IMR-90 (cell line): ENCODE results near the gene LY6G6F. TPM values are rescaled to one million over a fixed set of nuclear protein-coding genes. Genes with fewer than 3 reads are reported as not detected.

Experiments
- ATAC-seq: fragments of 200-7000 bp; cut with Tn5 transposase; 2 replicates; pipeline ENCODE4 v1.9.1; 2020; ENCODE audit warnings: low read depth, mild to moderate bottlenecking, moderate library complexity
- BruUV-seq: library from RNA; stranded (reverse); fragments of 400-500 nt; replicated peaks from 2 replicates; lab custom pipeline; 2021; lab: Mats Ljungman, UMichigan
- CTCF ChIA-PET: fragments of 300-600 bp; formaldehyde crosslinking; extraction: SDS; loops from one replicate; lab custom pipeline; 2021; ENCODE audit warnings: antibody characterized with exemption; lab: Yijun Ruan, JAX
- POLR2A ChIA-PET: fragments of 300-600 bp; sonication (Branson Sonifier 250); formaldehyde crosslinking; loops from one replicate; lab custom pipeline; 2022; ENCODE audit warnings: antibody characterized with exemption; ENCODE audit not compliant: unreplicated experiment; lab: Charles Lee
- DNase-seq: peaks from one replicate; pipeline ENCODE4 v3.0.0; 2013
- H2AFZ ChIP-seq: replicated peaks from 2 replicates; pipeline ENCODE3; 2013; ENCODE audit warnings: low read length, mild to moderate bottlenecking; ENCODE audit not compliant: poor library complexity
- H2AK5ac ChIP-seq: 2 replicates; pipeline ENCODE4 v1.6.1; 2013; ENCODE audit warnings: low read depth, low read length, inconsistent platforms
- H2AK9ac ChIP-seq: replicated peaks from 2 replicates; pipeline ENCODE3; 2013; ENCODE audit warnings: mild to moderate bottlenecking, low read depth, low read length, moderate library complexity; ENCODE audit not compliant: poor library complexity
- H2BK120ac ChIP-seq: 2 replicates; pipeline ENCODE4 v1.6.1; 2013; ENCODE audit warnings: low read depth, low read length, inconsistent platforms
- H2BK15ac ChIP-seq: 3 replicates; pipeline ENCODE4 v1.6.1; 2013; ENCODE audit warnings: low read depth, low read length, inconsistent platforms
- H2BK20ac ChIP-seq: 2 replicates; pipeline ENCODE4 v1.6.1; 2013; ENCODE audit warnings: low read depth, mild to moderate bottlenecking, inconsistent platforms, low read length, moderate library complexity
- H2BK5ac ChIP-seq: 2 replicates; pipeline ENCODE4 v1.6.1; 2013; ENCODE audit warnings: mild to moderate bottlenecking, low read depth, low read length, inconsistent platforms; ENCODE audit not compliant: poor library complexity, severe bottlenecking
- H3K14ac ChIP-seq: replicated peaks from 2 replicates; pipeline ENCODE4 v1.6.1; 2013; ENCODE audit warnings: low read depth, low read length, inconsistent platforms
- H3K18ac ChIP-seq: 2 replicates; pipeline ENCODE4 v1.6.1; 2013; ENCODE audit warnings: low read depth, low read length, control low read depth
- H3K23ac ChIP-seq: 2 replicates; pipeline ENCODE4 v1.6.1; 2013; ENCODE audit warnings: low read depth, low read length, inconsistent platforms
- H3K27ac ChIP-seq: 2 replicates; pipeline ENCODE4 v1.5.1; 2013; ENCODE audit warnings: mild to moderate bottlenecking, control low read depth, low read length; ENCODE audit not compliant: insufficient read depth
- H3K27me3 ChIP-seq: 2 replicates; pipeline ENCODE4 v1.6.1; 2013; ENCODE audit warnings: low read length; ENCODE audit not compliant: control insufficient read depth, insufficient read depth
- H3K36me3 ChIP-seq: 2 replicates; pipeline ENCODE4 v1.6.1; 2013; ENCODE audit warnings: low read length, mixed read lengths; ENCODE audit not compliant: control insufficient read depth, insufficient read depth
- H3K4ac ChIP-seq: 2 replicates; pipeline ENCODE4 v1.6.1; 2013; ENCODE audit warnings: low read depth, low read length, inconsistent platforms
- H3K4me1 ChIP-seq: 2 replicates; pipeline ENCODE4 v1.6.1; 2013; ENCODE audit warnings: low read length, mixed read lengths; ENCODE audit not compliant: control insufficient read depth, insufficient read depth
- H3K4me2 ChIP-seq: 2 replicates; pipeline ENCODE4 v1.6.1; 2013; ENCODE audit warnings: low read depth, mild to moderate bottlenecking, control low read depth, low read length, moderate library complexity
- H3K4me3 ChIP-seq: 2 replicates; pipeline ENCODE4 v1.5.1; 2013; ENCODE audit warnings: low read depth, mild to moderate bottlenecking, control low read depth, low read length, moderate library complexity; ENCODE audit not compliant: insufficient read depth
- H3K56ac ChIP-seq: 2 replicates; pipeline ENCODE4 v1.6.1; 2013; ENCODE audit warnings: low read length, inconsistent platforms; ENCODE audit not compliant: insufficient read depth; ENCODE audit errors: extremely low read depth
- H3K79me1 ChIP-seq, 2 experiments: 2 replicates each; pipeline ENCODE4 v1.6.1; 2013; ENCODE audit warnings: low read length in 2 of 2, inconsistent platforms in 1 of 2, low read depth in 1 of 2
- H3K9ac ChIP-seq: 2 replicates; pipeline ENCODE4 v1.6.1; 2013; ENCODE audit warnings: low read depth, low read length, control low read depth
- H3K9me1 ChIP-seq: 2 replicates; pipeline ENCODE4 v1.6.1; 2013; ENCODE audit warnings: low read length, inconsistent platforms; ENCODE audit not compliant: insufficient read depth
- H3K9me3 ChIP-seq: 2 replicates; pipeline ENCODE4 v1.6.1; 2013; ENCODE audit warnings: low read length; ENCODE audit not compliant: control insufficient read depth, insufficient read depth
- H4K20me1 ChIP-seq: 2 replicates; pipeline ENCODE4 v1.6.1; 2013; ENCODE audit warnings: low read length, inconsistent platforms; ENCODE audit not compliant: insufficient read depth
- H4K5ac ChIP-seq: 2 replicates; pipeline ENCODE4 v1.6.1; 2013; ENCODE audit warnings: mild to moderate bottlenecking, low read depth, low read length, control low read depth
- H4K8ac ChIP-seq, 2 experiments: 2 replicates each; pipeline ENCODE4 v1.6.1; 2013; ENCODE audit warnings: low read depth in 2 of 2, low read length in 2 of 2, control low read depth in 1 of 2, inconsistent platforms in 1 of 2
- H4K91ac ChIP-seq: 2 replicates; pipeline ENCODE4 v1.6.1; 2013; ENCODE audit warnings: low read depth, low read length, inconsistent platforms; ENCODE audit not compliant: insufficient read depth
- CHD1 ChIP-seq: IDR thresholded peaks from 2 replicates; pipeline ENCODE4 v1.6.1; 2012; ENCODE audit warnings: low read depth, low read length, improper control_type of control experiment
- CTCF ChIP-seq: conservative IDR thresholded peaks from 2 replicates; pipeline ENCODE4 v1.5.1; 2012; ENCODE audit warnings: mild to moderate bottlenecking, low read depth, low read length, improper control_type of control experiment
- FOS ChIP-seq: fragments of 150-350 bp; IDR thresholded peaks from 2 replicates; pipeline ENCODE4 v1.6.1; 2016; ENCODE audit warnings: low read depth, low read length
- MAFK ChIP-seq: IDR thresholded peaks from 2 replicates; pipeline ENCODE4 v1.6.1; 2012; ENCODE audit warnings: low read depth, low read length, improper control_type of control experiment
- MAZ ChIP-seq: IDR thresholded peaks from 2 replicates; pipeline ENCODE4 v1.6.1; 2012; ENCODE audit warnings: low read depth, mild to moderate bottlenecking, low read length, improper control_type of control experiment, moderate library complexity, borderline replicate concordance
- MXI1 ChIP-seq: IDR thresholded peaks from 2 replicates; pipeline ENCODE4 v1.6.1; 2012; ENCODE audit warnings: low read depth, mild to moderate bottlenecking, low read length, moderate library complexity, borderline replicate concordance
- NFE2L2 ChIP-seq: fragments of 150-350 bp; IDR thresholded peaks from 2 replicates; pipeline ENCODE4 v1.6.1; 2016; ENCODE audit warnings: low read depth, mild to moderate bottlenecking, low read length
- POLR2A ChIP-seq: IDR thresholded peaks from 2 replicates; pipeline ENCODE4 v1.6.1; 2012; ENCODE audit warnings: mild to moderate bottlenecking, low read depth, low read length
- RAD21 ChIP-seq: IDR thresholded peaks from 2 replicates; pipeline ENCODE4 v1.6.1; 2012; ENCODE audit warnings: low read length, improper control_type of control experiment
- RCOR1 ChIP-seq: IDR thresholded peaks from 2 replicates; pipeline ENCODE4 v1.6.1; 2012; ENCODE audit warnings: mild to moderate bottlenecking, low read length, improper control_type of control experiment; ENCODE audit not compliant: insufficient replicate concordance
- RFX5 ChIP-seq: IDR thresholded peaks from 2 replicates; pipeline ENCODE4 v1.8.0; 2012; ENCODE audit warnings: low read depth, mild to moderate bottlenecking, low read length, moderate library complexity
- SMC3 ChIP-seq: fragments of 150-350 bp; IDR thresholded peaks from 2 replicates; pipeline ENCODE4 v1.6.1; 2016; ENCODE audit warnings: low read depth, mild to moderate bottlenecking, antibody characterized with exemption, low read length, moderate library complexity
- USF2 ChIP-seq: fragments of 150-350 bp; IDR thresholded peaks from 2 replicates; pipeline ENCODE4 v1.6.1; 2017; ENCODE audit warnings: mild to moderate bottlenecking, antibody characterized with exemption, low read length, low read depth
- WGBS, 2 experiments: methylation state at CpG; one replicate each; pipeline versions ENCODE4 v1.1.5 to v1.1.7; 2013; ENCODE audit warnings: missing lambda C conversion rate in 2 of 2; ENCODE audit not compliant: insufficient read length in 1 of 2; ENCODE audit errors: extremely low coverage in 2 of 2; 5-methylcytosine and 5-hydroxymethylcytosine counted together
- dilution Hi-C: fragments of 300-500 bp; cut with HindIII; formaldehyde crosslinking; loops from one replicate; pipeline ENCODE4 v1.14.3; 2018; ENCODE audit warnings: low sequenced_read_pairs; ENCODE audit not compliant: unreplicated experiment
- in situ Hi-C: fragments of 300-500 bp; cut with MboI; formaldehyde crosslinking; loops from 3 replicates; pipeline ENCODE4 v1.14.3; 2019; ENCODE audit warnings: low sequenced_read_pairs, inconsistent platforms, mixed read lengths
- intact Hi-C: fragments of 100-400 bp; cut with micrococcal nuclease; formaldehyde crosslinking; loops from 2 replicates; pipeline ENCODE4 v1.10.0; 2022
- polyA plus RNA-seq, 3 experiments: library from polyadenylated mRNA; depleted of rRNA; stranded (reverse); fragments of >200 nt; gene quantifications; 2 replicates each; pipeline ENCODE4 v1.2.3, GENCODE V29; 2012; ENCODE audit warnings: low replicate concordance in 1 of 3
- total RNA-seq: library from RNA; depleted of rRNA; stranded (reverse); fragments of >200 nt; gene quantifications from 2 replicates; pipeline ENCODE4 v1.2.3, GENCODE V29; 2012
- TF ChIP-seq, protein P1 (sequence below): fragments of 150-350 bp; IDR thresholded peaks from 2 replicates; pipeline ENCODE4 v1.6.1; 2016; ENCODE audit warnings: low read depth, mild to moderate bottlenecking, low read length, moderate library complexity, borderline replicate concordance

LY6G6F gene
- total and polyA plus RNA-seq, 2 of the 4 experiments (the other 2 are of a cell fraction): not detected

DNA sequence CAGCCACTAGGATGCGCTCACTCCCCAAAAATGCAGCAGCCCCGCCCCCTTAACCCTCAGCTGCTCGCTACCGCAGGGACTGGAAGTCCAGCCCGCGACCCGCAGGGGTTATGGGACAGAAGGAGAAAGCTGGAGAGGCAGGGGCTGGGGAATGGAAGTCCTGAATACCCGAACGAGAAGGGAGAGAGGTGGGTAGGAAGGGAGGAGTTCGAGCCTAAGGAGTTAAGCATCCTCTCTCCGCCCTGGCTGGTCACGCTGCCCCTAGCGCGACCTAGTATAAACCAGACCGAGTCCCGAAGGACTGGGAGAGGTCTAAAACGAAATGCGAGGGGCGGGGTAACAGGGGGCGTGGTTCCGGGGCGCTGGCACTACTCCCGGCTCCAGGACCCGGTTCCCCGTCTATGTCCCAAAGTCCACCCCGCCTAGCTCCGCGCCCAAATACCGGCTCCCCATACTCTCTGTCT lies 22.9 kb downstream of the LY6G6F start:
- BruUV-seq: no TSS peak
- H3K9ac ChIP-seq: peak overlapping the region; percentile 81
- H3K56ac ChIP-seq: peak overlapping the region; percentile 67
- H2AK5ac ChIP-seq: peak overlapping the region; percentile 90
- peak overlapping the region; percentile 66; the same call in 1 of the 2 replicates for H3K18ac ChIP-seq
- peak overlapping the region; percentile 96 for H2AFZ ChIP-seq
- H3K4ac ChIP-seq: peak overlapping the region; percentile 92
- H2BK15ac ChIP-seq: peak overlapping the region; percentile 45; the same call in 1 of the 3 replicates
- no CpG with 5 or more reads among the region's 29 CpGs for WGBS, 2 experiments
- peak overlapping the region; percentile 89 for H3K14ac ChIP-seq
- in situ Hi-C loops: no loop called here
- peak overlapping the region; percentile 91; the same call in 1 of the 2 replicates for H3K23ac ChIP-seq
- dilution Hi-C loops: no loop called here
- H3K79me1 ChIP-seq: peaks cover 0 to 50% of the 10 kb centered on the region in 2 experiments; a peak in 3 of 4 replicates
- peak overlapping the region; percentile 72 for H4K91ac ChIP-seq
- ChIA-PET CTCF (interaction anchor here (0.5 to 0.9 kb wide), 3 partner anchors 21 to 48 kb away, joined by 3 read pairs; partner anchors contain the start of gene LY6G5C), POLR2A (interaction anchor here (0.6 to 1.0 kb wide), 3 partner anchors 28 to 189 kb away, joined by 3 read pairs; no protein-coding TSS in a partner anchor)
- peaks cover 50% of the 10 kb centered on the region for H3K36me3 ChIP-seq
- H3K4me1 ChIP-seq: peaks cover 7% of the 10 kb centered on the region
- peaks cover 5% of the 10 kb centered on the region for H3K9me1 ChIP-seq
- intact Hi-C loops: loop anchor here (2.0 kb wide), 2 partner anchors 49 to 101 kb away; partner anchors contain the start of gene LY6G5C
- H2AK9ac ChIP-seq: peak overlapping the region; percentile 99
- peaks cover 32% of the 10 kb centered on the region for H4K20me1 ChIP-seq
- no peaks in the 10 kb centered on the region for H3K9me3 ChIP-seq
- H4K5ac ChIP-seq: peak overlapping the region; percentile 50
- DNase-seq (peak; percentile 79), ATAC-seq (peak; percentile 81)
- no peaks in the 10 kb centered on the region for H3K27me3 ChIP-seq
- peak overlapping the region; percentile 78 for H2BK120ac ChIP-seq
- H2BK5ac ChIP-seq: peak overlapping the region; percentile 83
- H3K4me3 ChIP-seq: peak overlapping the region; percentile 85
- peak overlapping the region; percentile 85 for H3K27ac ChIP-seq
- peak overlapping the region; percentile 17 to 82; a peak in 2 of 4 replicates for H4K8ac ChIP-seq
- 0 out of 2 replicates have a peak overlapping the region, but pooled peaks have one; percentile 6 for H2BK20ac ChIP-seq
- peak overlapping the region; percentile 92 for H3K4me2 ChIP-seq
- TF ChIP-seq MAFK (no peak), CHD1 (no peak), RCOR1 (no peak), SMC3 (peak; percentile 60), CTCF (peak; percentile 67), POLR2A (no peak), FOS (no peak), RFX5 (no peak), MAZ (peak; percentile 55; the same call in 1 of the 2 replicates), MXI1 (0 out of 2 replicates have a peak, but pooled peaks have one; percentile 37), NFE2L2 (no peak; the same call in 1 of the 2 replicates), USF2 (peak; percentile 39; the same call in 1 of the 2 replicates), RAD21 (peak; percentile 77)
- TF ChIP-seq, protein P1, sequence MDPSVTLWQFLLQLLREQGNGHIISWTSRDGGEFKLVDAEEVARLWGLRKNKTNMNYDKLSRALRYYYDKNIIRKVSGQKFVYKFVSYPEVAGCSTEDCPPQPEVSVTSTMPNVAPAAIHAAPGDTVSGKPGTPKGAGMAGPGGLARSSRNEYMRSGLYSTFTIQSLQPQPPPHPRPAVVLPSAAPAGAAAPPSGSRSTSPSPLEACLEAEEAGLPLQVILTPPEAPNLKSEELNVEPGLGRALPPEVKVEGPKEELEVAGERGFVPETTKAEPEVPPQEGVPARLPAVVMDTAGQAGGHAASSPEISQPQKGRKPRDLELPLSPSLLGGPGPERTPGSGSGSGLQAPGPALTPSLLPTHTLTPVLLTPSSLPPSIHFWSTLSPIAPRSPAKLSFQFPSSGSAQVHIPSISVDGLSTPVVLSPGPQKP: no peak
